Neural cell (in vitro differentiated cells): ENCODE results near the gene PTPRN2. TPM values are rescaled to one million over a fixed set of nuclear protein-coding genes. Genes with fewer than 3 reads are reported as not detected.

ENCODE experiments used
- H2AFZ ChIP-seq: fragments of 200-600, 300-800 bp; sonication (generic), shearing (Covaris generic); 2 replicates; pipeline ENCODE4 v1.6.0; 2014; ENCODE audit warnings: low read depth, mild to moderate bottlenecking, antibody characterized with exemption, low read length, moderate library complexity
- H3F3A ChIP-seq: fragments of 200-600 bp; shearing (Covaris generic); 2 replicates; pipeline ENCODE4 v1.6.1; 2016; ENCODE audit warnings: mild to moderate bottlenecking, moderate library complexity, mixed read lengths, antibody characterized with exemption, low read length; ENCODE audit not compliant: insufficient read depth, poor library complexity, severe bottlenecking
- H3K27ac ChIP-seq: fragments of 200-600, 300-800 bp; sonication (generic), shearing (Covaris generic); 2 replicates; pipeline ENCODE4 v1.5.1; 2014; ENCODE audit warnings: mild to moderate bottlenecking, low read length, moderate library complexity
- H3K27me3 ChIP-seq: fragments of 300-800, 200-600 bp; sonication (generic), shearing (Covaris generic); 2 replicates; pipeline ENCODE4 v1.6.0; 2014; ENCODE audit warnings: mild to moderate bottlenecking, low read depth, low read length, moderate library complexity; ENCODE audit not compliant: insufficient read depth
- H3K36me3 ChIP-seq: fragments of 300-800, 200-600 bp; sonication (generic), shearing (Covaris generic); 2 replicates; pipeline ENCODE4 v1.5.1; 2014; ENCODE audit warnings: mild to moderate bottlenecking, antibody characterized with exemption, low read length, moderate library complexity; ENCODE audit not compliant: insufficient read depth
- H3K4me2 ChIP-seq: fragments of 300-800, 200-600 bp; sonication (generic), shearing (Covaris generic); 2 replicates; pipeline ENCODE4 v1.6.0; 2014; ENCODE audit warnings: mild to moderate bottlenecking, low read length
- H3K4me3 ChIP-seq: fragments of 300-800, 200-600 bp; sonication (generic), shearing (Covaris generic); 2 replicates; pipeline ENCODE4 v1.5.1; 2014; ENCODE audit warnings: mild to moderate bottlenecking, low read length, moderate library complexity
- H3K79me2 ChIP-seq: fragments of 200-600 bp; shearing (Covaris generic); replicated peaks from 2 replicates; pipeline ENCODE4 v1.6.0; 2014; ENCODE audit warnings: mild to moderate bottlenecking, low read length, moderate library complexity; ENCODE audit not compliant: insufficient read depth
- H3K9ac ChIP-seq: fragments of 300-800, 200-600 bp; sonication (generic), shearing (Covaris generic); 2 replicates; pipeline ENCODE4 v1.6.1; 2016; ENCODE audit warnings: mild to moderate bottlenecking, low read length, mixed read lengths
- H3K9me2 ChIP-seq: fragments of 200-600 bp; shearing (Covaris generic); 2 replicates; pipeline ENCODE4 v1.6.1; 2016; ENCODE audit warnings: mild to moderate bottlenecking, low read length, mixed read lengths; ENCODE audit not compliant: insufficient read depth
- H3K9me3 ChIP-seq: fragments of 200-600, 300-800 bp; sonication (generic), shearing (Covaris generic); 2 replicates; pipeline ENCODE4 v1.6.1; 2016; ENCODE audit warnings: mild to moderate bottlenecking, mixed run types, low read length, moderate library complexity, mixed read lengths
- H4K20me1 ChIP-seq: fragments of 200-600 bp; shearing (Covaris generic); 2 replicates; pipeline ENCODE4 v1.6.1; 2016; ENCODE audit warnings: mild to moderate bottlenecking, mixed run types; ENCODE audit not compliant: insufficient read depth
- EP300 ChIP-seq: fragments of 450-650 bp; conservative IDR thresholded peaks from 2 replicates; pipeline ENCODE4 v1.6.1; 2014; ENCODE audit warnings: antibody characterized with exemption, mild to moderate bottlenecking, moderate library complexity; ENCODE audit not compliant: poor library complexity, severe bottlenecking
- EZH2 ChIP-seq: fragments of 200-600, 300-800 bp; shearing (Covaris generic), sonication (generic); IDR thresholded peaks from 2 replicates; pipeline ENCODE4 v1.6.1; 2014; ENCODE audit warnings: antibody characterized with exemption, low read length, borderline replicate concordance, mild to moderate bottlenecking; ENCODE audit not compliant: insufficient read depth, poor library complexity, severe bottlenecking
- MXI1 ChIP-seq: fragments of 450-650 bp; conservative IDR thresholded peaks from 2 replicates; pipeline ENCODE4 v1.6.1; 2014; ENCODE audit warnings: antibody characterized with exemption, mild to moderate bottlenecking; ENCODE audit not compliant: poor library complexity, severe bottlenecking
- POLR2AphosphoS5 ChIP-seq: IDR thresholded peaks from 2 replicates; pipeline ENCODE4 v1.6.1; 2012
- RAD21 ChIP-seq: fragments of 450-650 bp; conservative IDR thresholded peaks from 2 replicates; pipeline ENCODE4 v1.6.1; 2014; ENCODE audit warnings: antibody characterized with exemption, mild to moderate bottlenecking, moderate library complexity
- SMC3 ChIP-seq: fragments of 450-650 bp; conservative IDR thresholded peaks from 2 replicates; pipeline ENCODE4 v1.6.1; 2014; ENCODE audit warnings: antibody characterized with exemption, mild to moderate bottlenecking, moderate library complexity; ENCODE audit not compliant: poor library complexity
- TAF1 ChIP-seq: IDR thresholded peaks from 2 replicates; pipeline ENCODE4 v1.6.1; 2012; ENCODE audit warnings: low read depth
- polyA plus RNA-seq: library from polyadenylated mRNA; depleted of rRNA; stranded (reverse); fragments of >200 nt; gene quantifications from 2 replicates; pipeline ENCODE4 v1.2.3, GENCODE V29; 2014
- TF ChIP-seq, protein P1 (sequence below): IDR thresholded peaks from 2 replicates; pipeline ENCODE4 v1.6.1; 2012; ENCODE audit warnings: borderline replicate concordance
- TF ChIP-seq, protein P2 (sequence below): fragments of 450-650 bp; IDR thresholded peaks from 2 replicates; pipeline ENCODE4 v1.5.1; 2014; ENCODE audit warnings: antibody characterized with exemption, mild to moderate bottlenecking, moderate library complexity; ENCODE audit not compliant: poor library complexity, severe bottlenecking

Gene PTPRN2
- polyA plus RNA-seq, 1 donor from 2014 or later = 31.0 TPM

DNA sequence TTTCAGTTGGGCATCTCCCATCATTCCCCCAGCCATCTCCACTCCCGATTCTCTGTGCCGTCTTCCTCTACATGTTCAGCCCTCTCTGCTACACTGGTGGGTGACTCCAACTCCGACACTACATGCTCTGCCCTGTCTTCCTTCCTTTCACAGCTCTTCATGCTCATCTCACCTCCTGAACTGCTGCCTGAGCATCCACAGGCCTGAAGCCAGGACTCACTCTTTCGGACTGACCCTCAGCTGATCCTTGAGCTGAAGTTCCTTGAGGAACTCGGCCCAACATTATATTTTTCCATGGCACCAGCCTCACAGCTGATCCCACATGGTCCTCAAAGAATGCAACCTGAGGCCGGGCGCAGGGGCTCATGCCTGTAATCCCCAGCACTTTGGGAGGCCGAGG is 538.4 kb downstream of the PTPRN2 start:
- H2AFZ ChIP-seq = no peak overlapping the region
- H3K9me2 ChIP-seq = no peaks in the 10 kb centered on the region
- no peaks in the 10 kb centered on the region for H3K79me2 ChIP-seq
- H3K9me3 ChIP-seq = no peaks in the 10 kb centered on the region
- no peak overlapping the region for H3K4me3 ChIP-seq
- no peaks in the 10 kb centered on the region for H3K27me3 ChIP-seq
- H3K4me2 ChIP-seq = no peak overlapping the region
- TF ChIP-seq RAD21 = no peak
- no peak for TF ChIP-seq TAF1
- TF ChIP-seq, protein P1, sequence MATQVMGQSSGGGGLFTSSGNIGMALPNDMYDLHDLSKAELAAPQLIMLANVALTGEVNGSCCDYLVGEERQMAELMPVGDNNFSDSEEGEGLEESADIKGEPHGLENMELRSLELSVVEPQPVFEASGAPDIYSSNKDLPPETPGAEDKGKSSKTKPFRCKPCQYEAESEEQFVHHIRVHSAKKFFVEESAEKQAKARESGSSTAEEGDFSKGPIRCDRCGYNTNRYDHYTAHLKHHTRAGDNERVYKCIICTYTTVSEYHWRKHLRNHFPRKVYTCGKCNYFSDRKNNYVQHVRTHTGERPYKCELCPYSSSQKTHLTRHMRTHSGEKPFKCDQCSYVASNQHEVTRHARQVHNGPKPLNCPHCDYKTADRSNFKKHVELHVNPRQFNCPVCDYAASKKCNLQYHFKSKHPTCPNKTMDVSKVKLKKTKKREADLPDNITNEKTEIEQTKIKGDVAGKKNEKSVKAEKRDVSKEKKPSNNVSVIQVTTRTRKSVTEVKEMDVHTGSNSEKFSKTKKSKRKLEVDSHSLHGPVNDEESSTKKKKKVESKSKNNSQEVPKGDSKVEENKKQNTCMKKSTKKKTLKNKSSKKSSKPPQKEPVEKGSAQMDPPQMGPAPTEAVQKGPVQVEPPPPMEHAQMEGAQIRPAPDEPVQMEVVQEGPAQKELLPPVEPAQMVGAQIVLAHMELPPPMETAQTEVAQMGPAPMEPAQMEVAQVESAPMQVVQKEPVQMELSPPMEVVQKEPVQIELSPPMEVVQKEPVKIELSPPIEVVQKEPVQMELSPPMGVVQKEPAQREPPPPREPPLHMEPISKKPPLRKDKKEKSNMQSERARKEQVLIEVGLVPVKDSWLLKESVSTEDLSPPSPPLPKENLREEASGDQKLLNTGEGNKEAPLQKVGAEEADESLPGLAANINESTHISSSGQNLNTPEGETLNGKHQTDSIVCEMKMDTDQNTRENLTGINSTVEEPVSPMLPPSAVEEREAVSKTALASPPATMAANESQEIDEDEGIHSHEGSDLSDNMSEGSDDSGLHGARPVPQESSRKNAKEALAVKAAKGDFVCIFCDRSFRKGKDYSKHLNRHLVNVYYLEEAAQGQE = no peak
- no peak for TF ChIP-seq EP300
- TF ChIP-seq MXI1 = no peak
- TF ChIP-seq, protein P2, sequence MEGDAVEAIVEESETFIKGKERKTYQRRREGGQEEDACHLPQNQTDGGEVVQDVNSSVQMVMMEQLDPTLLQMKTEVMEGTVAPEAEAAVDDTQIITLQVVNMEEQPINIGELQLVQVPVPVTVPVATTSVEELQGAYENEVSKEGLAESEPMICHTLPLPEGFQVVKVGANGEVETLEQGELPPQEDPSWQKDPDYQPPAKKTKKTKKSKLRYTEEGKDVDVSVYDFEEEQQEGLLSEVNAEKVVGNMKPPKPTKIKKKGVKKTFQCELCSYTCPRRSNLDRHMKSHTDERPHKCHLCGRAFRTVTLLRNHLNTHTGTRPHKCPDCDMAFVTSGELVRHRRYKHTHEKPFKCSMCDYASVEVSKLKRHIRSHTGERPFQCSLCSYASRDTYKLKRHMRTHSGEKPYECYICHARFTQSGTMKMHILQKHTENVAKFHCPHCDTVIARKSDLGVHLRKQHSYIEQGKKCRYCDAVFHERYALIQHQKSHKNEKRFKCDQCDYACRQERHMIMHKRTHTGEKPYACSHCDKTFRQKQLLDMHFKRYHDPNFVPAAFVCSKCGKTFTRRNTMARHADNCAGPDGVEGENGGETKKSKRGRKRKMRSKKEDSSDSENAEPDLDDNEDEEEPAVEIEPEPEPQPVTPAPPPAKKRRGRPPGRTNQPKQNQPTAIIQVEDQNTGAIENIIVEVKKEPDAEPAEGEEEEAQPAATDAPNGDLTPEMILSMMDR = no peak
- no peak for TF ChIP-seq POLR2AphosphoS5
- no peak for TF ChIP-seq SMC3
- no peak for TF ChIP-seq EZH2
- H3K9ac ChIP-seq = no peak overlapping the region
- no peaks in the 10 kb centered on the region for H3K36me3 ChIP-seq
- no peak overlapping the region for H3K27ac ChIP-seq
- no peaks in the 10 kb centered on the region for H3F3A ChIP-seq
- H4K20me1 ChIP-seq = no peaks in the 10 kb centered on the region

DNA sequence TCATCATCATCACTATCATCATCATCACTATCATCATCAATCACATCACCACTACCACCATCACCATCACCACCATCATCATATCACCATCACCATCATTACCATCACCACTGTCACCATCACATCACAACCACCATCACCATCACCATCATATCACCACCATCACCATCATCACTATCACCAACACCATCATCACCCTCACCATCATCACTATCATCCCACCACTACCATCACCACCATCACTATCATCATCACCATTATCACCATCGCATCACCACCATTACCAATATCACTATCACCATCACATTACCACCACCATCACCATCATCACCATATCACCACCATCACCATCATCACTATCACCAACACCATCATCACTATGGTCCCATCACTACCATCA is 539.1 kb downstream of the PTPRN2 start:
- H3K27me3 ChIP-seq = no peaks in the 10 kb centered on the region
- no peaks in the 10 kb centered on the region for H3K9me3 ChIP-seq
- H4K20me1 ChIP-seq = no peaks in the 10 kb centered on the region
- H3K4me3 ChIP-seq = no peak overlapping the region
- no peak overlapping the region for H2AFZ ChIP-seq
- H3K9me2 ChIP-seq = no peaks in the 10 kb centered on the region
- H3K36me3 ChIP-seq = no peaks in the 10 kb centered on the region
- H3F3A ChIP-seq = no peaks in the 10 kb centered on the region
- no peak overlapping the region for H3K9ac ChIP-seq
- no peak overlapping the region for H3K4me2 ChIP-seq
- no peaks in the 10 kb centered on the region for H3K79me2 ChIP-seq
- H3K27ac ChIP-seq = no peak overlapping the region
- TF ChIP-seq TAF1 = no peak
- TF ChIP-seq EZH2 = no peak
- no peak for TF ChIP-seq SMC3
- TF ChIP-seq, protein P2 = no peak
- TF ChIP-seq RAD21 = no peak
- no peak for TF ChIP-seq POLR2AphosphoS5
- TF ChIP-seq EP300 = no peak
- TF ChIP-seq, protein P1 = no peak
- TF ChIP-seq MXI1 = no peak
